ENCODE measurements around the gene GTF2I.

GRCh38 chr7:74683799-74684198 is 26.3 kb downstream of the GTF2I start:
- TF ChIP-seq CTCF (IDR thresholded peaks at IDR 0.05; ENCODE audit: extremely low read depth in 1 of 2, insufficient read depth in 1 of 2, low read depth in 1 of 2, low read length in 2 of 2) (no peak), POLR2A (IDR thresholded peaks at IDR 0.05; ENCODE audit: low read depth, low read length) (no peak), POLR2AphosphoS5 (IDR thresholded peaks at IDR 0.05; ENCODE audit: insufficient read depth, low read depth, low read length) (no peak)

Measured in endothelial cell of umbilical vein (primary cell).